Endodermal cell (in vitro differentiated cells): ENCODE data around the gene CMTM6. TPM values are rescaled to one million over a fixed set of nuclear protein-coding genes. Genes with fewer than 3 reads are reported as not detected.

Source experiments
- DNase-seq: peaks from one replicate; pipeline ENCODE4 v3.0.0-alpha.2; 2017
- H3K27ac ChIP-seq: 2 replicates; pipeline ENCODE4 v1.5.1; 2013; ENCODE audit warnings: mild to moderate bottlenecking, low read depth, low read length, moderate library complexity
- H3K27me3 ChIP-seq: 2 replicates; pipeline ENCODE4 v1.6.1; 2013; ENCODE audit warnings: mild to moderate bottlenecking, low read length, moderate library complexity; ENCODE audit not compliant: insufficient read depth, control insufficient read depth, poor library complexity, severe bottlenecking
- H3K36me3 ChIP-seq: 2 replicates; pipeline ENCODE4 v1.7.0; 2013; ENCODE audit warnings: mild to moderate bottlenecking, low read length, moderate library complexity; ENCODE audit not compliant: control insufficient read depth, insufficient read depth
- H3K4me1 ChIP-seq: one replicate; pipeline ENCODE4 v1.7.0; 2013; ENCODE audit warnings: low read length; ENCODE audit not compliant: control insufficient read depth, insufficient read depth
- H3K4me3 ChIP-seq: 2 replicates; pipeline ENCODE4 v1.5.1; 2013; ENCODE audit warnings: mild to moderate bottlenecking, low read length, moderate library complexity
- H3K9ac ChIP-seq: 2 replicates; pipeline ENCODE4 v1.6.1; 2013; ENCODE audit warnings: mild to moderate bottlenecking, low read length, moderate library complexity; ENCODE audit not compliant: poor library complexity, severe bottlenecking; ENCODE audit errors: extremely low read depth
- H3K9me3 ChIP-seq: 2 replicates; pipeline ENCODE4 v1.6.1; 2013; ENCODE audit warnings: mild to moderate bottlenecking, low read length, moderate library complexity; ENCODE audit not compliant: control insufficient read depth
- H3K27ac Mint-ChIP-seq: 2 replicates; pipeline ENCODE4 v1.8.0; 2020; ENCODE audit warnings: mixed read lengths
- H3K27me3 Mint-ChIP-seq: 2 replicates; pipeline ENCODE4 v1.8.0; 2021; ENCODE audit warnings: mild to moderate bottlenecking, mixed read lengths; ENCODE audit not compliant: insufficient read depth
- H3K36me3 Mint-ChIP-seq: 2 replicates; pipeline ENCODE4 v1.8.0; 2020; ENCODE audit warnings: low read depth, mixed read lengths
- H3K4me1 Mint-ChIP-seq: 2 replicates; pipeline ENCODE4 v1.8.0; 2020; ENCODE audit warnings: mixed read lengths
- H3K4me3 Mint-ChIP-seq: 2 replicates; pipeline ENCODE4 v1.8.0; 2020; ENCODE audit warnings: mild to moderate bottlenecking, moderate library complexity, mixed read lengths
- H3K9me3 Mint-ChIP-seq: 2 replicates; pipeline ENCODE4 v1.8.0; 2020; ENCODE audit warnings: mild to moderate bottlenecking, mixed read lengths
- WGBS, 2 experiments: methylation state at CpG; one replicate each; pipeline versions ENCODE4 v1.1.5 to v1.1.7; 2013; ENCODE audit warnings: missing lambda C conversion rate in 2 of 2, mixed read lengths in 1 of 2; ENCODE audit not compliant: insufficient coverage in 1 of 2, insufficient read length in 1 of 2; 5-methylcytosine and 5-hydroxymethylcytosine counted together
- total RNA-seq, 2 donors: library from RNA; stranded (reverse); fragmentation: NEBNext Ultra II Directional in 1 of 2; extraction: Animal tissue kit (Norgen Biotek cat#: 25700) in 1 of 2; gene quantifications; 2 replicates in 1 of 2; 3 replicates in 1 of 2; pipeline ENCODE4 v1.2.1, GENCODE V29; 2021
- TF ChIP-seq, protein P1 (sequence below): fragments of 200-600 bp; sonication (generic); conservative IDR thresholded peaks from 2 replicates; pipeline ENCODE4 v1.5.0; 2021; ENCODE audit warnings: antibody characterized with exemption, mild to moderate bottlenecking

The CMTM6 gene
- total RNA-seq, 2 donors from 2014 or later = 58.3 to 62.4 TPM

GRCh38 chr3:32459450-32459849 lies 43.2 kb downstream of the CMTM6 start:
- H3K4me1 Mint-ChIP-seq = peaks cover 34% of the 10 kb centered on the region
- H3K4me3 ChIP-seq = no peak overlapping the region
- no peak overlapping the region for H3K4me3 Mint-ChIP-seq
- peaks cover 3% of the 10 kb centered on the region for H3K36me3 Mint-ChIP-seq
- no peak for DNase-seq
- H3K9me3 Mint-ChIP-seq = no peaks in the 10 kb centered on the region
- H3K27ac ChIP-seq = no peak overlapping the region
- H3K36me3 ChIP-seq = no peaks in the 10 kb centered on the region
- peaks cover 78% of the 10 kb centered on the region for H3K27me3 ChIP-seq
- H3K27ac Mint-ChIP-seq = no peak overlapping the region
- H3K9ac ChIP-seq = no peak overlapping the region
- peaks cover 39% of the 10 kb centered on the region for H3K27me3 Mint-ChIP-seq
- WGBS, 2 experiments = 100% methylated on average over 2 of the region's 5 CpGs; no CpG with 5 or more reads in 1 of the 2 experiments
- H3K4me1 ChIP-seq = peaks cover 12% of the 10 kb centered on the region
- TF ChIP-seq, protein P1, sequence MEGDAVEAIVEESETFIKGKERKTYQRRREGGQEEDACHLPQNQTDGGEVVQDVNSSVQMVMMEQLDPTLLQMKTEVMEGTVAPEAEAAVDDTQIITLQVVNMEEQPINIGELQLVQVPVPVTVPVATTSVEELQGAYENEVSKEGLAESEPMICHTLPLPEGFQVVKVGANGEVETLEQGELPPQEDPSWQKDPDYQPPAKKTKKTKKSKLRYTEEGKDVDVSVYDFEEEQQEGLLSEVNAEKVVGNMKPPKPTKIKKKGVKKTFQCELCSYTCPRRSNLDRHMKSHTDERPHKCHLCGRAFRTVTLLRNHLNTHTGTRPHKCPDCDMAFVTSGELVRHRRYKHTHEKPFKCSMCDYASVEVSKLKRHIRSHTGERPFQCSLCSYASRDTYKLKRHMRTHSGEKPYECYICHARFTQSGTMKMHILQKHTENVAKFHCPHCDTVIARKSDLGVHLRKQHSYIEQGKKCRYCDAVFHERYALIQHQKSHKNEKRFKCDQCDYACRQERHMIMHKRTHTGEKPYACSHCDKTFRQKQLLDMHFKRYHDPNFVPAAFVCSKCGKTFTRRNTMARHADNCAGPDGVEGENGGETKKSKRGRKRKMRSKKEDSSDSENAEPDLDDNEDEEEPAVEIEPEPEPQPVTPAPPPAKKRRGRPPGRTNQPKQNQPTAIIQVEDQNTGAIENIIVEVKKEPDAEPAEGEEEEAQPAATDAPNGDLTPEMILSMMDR = no peak
- no peaks in the 10 kb centered on the region for H3K9me3 ChIP-seq

DNA sequence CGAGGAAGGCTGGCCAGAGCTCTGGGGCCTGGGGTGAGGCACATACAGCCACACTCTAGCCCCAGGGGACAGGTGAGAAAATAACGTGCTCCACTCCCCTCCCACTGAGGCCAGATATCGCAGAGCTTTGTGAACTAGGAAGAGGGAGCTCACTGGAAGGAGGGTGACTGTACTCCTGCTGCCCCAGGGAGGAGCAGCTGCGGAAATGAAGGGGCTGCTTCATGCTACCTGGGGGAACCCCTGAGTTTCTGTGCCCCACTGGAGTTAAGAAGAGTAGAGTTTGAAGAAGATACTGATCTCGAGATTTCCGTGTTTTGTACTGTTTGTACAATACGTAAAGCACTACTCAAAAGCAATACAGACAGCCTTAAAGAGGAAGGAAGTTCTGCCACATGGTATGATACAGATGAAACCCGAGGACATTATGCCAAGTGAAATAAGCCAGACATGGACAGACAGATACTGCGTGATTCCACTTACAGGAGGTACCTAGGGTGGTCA lies 44.6 kb downstream of the CMTM6 start:
- no peaks in the 10 kb centered on the region for H3K9me3 Mint-ChIP-seq
- H3K9ac ChIP-seq = no peak overlapping the region
- H3K27ac ChIP-seq = no peak overlapping the region
- no peaks in the 10 kb centered on the region for H3K9me3 ChIP-seq
- WGBS, 2 experiments = 88 to 95% methylated on average over 8 to 9 of the region's 9 CpGs
- peaks cover 49% of the 10 kb centered on the region for H3K27me3 Mint-ChIP-seq
- H3K4me1 ChIP-seq = peaks cover 12% of the 10 kb centered on the region
- H3K36me3 ChIP-seq = no peaks in the 10 kb centered on the region
- no peak overlapping the region for H3K4me3 Mint-ChIP-seq
- H3K27ac Mint-ChIP-seq = no peak overlapping the region
- DNase-seq = no peak
- H3K4me3 ChIP-seq = no peak overlapping the region
- H3K36me3 Mint-ChIP-seq = peaks cover 8% of the 10 kb centered on the region
- peaks cover 36% of the 10 kb centered on the region for H3K4me1 Mint-ChIP-seq
- peaks cover 77% of the 10 kb centered on the region for H3K27me3 ChIP-seq
- TF ChIP-seq, protein P1 = no peak

DNA sequence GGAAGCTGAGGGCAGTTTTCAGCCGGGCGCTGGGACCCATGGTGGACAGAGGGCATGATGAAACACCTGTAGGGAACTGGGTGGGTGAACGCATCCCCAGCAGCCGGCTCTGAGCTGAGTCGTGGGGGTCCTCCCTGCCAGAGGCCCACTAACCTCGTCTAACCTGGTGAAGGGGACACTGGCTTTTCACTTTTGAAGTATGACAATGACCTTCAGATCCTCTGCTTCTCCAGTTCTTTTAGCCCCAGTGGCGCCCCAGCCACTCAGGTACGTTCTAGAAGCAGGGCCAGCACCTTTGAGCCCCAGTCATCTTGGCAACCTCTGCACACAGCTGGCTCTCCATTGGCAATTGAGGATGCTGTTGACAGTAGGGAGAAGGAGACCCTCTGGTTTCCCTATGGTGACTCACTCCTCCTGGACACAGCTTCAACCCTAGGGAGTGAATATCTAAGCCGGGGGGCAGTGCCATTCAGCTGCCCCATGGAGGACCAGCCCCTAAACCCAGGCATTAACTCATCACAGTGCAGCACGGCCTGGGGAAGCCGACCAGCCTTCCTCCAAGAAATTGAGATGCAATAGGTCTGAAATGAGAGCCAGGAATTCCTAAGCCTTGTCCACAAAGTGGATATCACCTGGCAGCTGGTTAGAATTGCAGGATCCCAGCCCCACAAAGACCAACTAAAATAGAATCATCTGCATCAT lies 46.1 kb downstream of the CMTM6 start:
- no peak overlapping the region for H3K4me3 Mint-ChIP-seq
- H3K9me3 Mint-ChIP-seq = no peaks in the 10 kb centered on the region
- peaks cover 56% of the 10 kb centered on the region for H3K27me3 Mint-ChIP-seq
- H3K27ac Mint-ChIP-seq = no peak overlapping the region
- Histone ChIP-seq H3K27ac (no peak overlapping the region), H3K27me3 (peaks cover 79% of the 10 kb centered on the region), H3K36me3 (no peaks in the 10 kb centered on the region), H3K9ac (no peak overlapping the region), H3K4me1 (peaks cover 12% of the 10 kb centered on the region), H3K9me3 (no peaks in the 10 kb centered on the region), H3K4me3 (no peak overlapping the region)
- peak; percentile 44 for DNase-seq
- TF ChIP-seq, protein P1 = no peak
- peaks cover 36% of the 10 kb centered on the region for H3K4me1 Mint-ChIP-seq
- peaks cover 8% of the 10 kb centered on the region for H3K36me3 Mint-ChIP-seq
- 81 to 95% methylated on average over 9 to 11 of the region's 11 CpGs for WGBS, 2 experiments
